Measurements from ENCODE around the gene ARIH2. TPM values are rescaled to one million over a fixed set of nuclear protein-coding genes. Genes with fewer than 3 reads are reported as not detected.

Gene ARIH2
- total and polyA plus RNA-seq, 2 of the 8 experiments (the other 6 are each of a cell fraction or from before 2014, with no cell fraction given) = 72.9 to 136 TPM

- CTCF ChIA-PET (ENCODE audit: partially characterized antibody) = interaction anchor here (1.2 to 24.3 kb wide), 4 partner anchors 13 to 153 kb away, joined by 4 to 467 read pairs (median 24); partner anchors contain the start of genes KLHDC8B, P4HTM, QRICH1 and WDR6
These were observed 98.8 kb downstream of the ARIH2 start for GRCh38 chr3:49017229-49017970.

More at GRCh38 chr3:49017229-49017970, 98.8 kb downstream of the ARIH2 start:
- Histone ChIP-seq H3K27me3 (replicated peaks in 1 of 4; ENCODE audit: control insufficient read depth in 3 of 4, extremely low read depth in 1 of 4, insufficient read depth in 3 of 4, low read length in 3 of 4) (no peaks in the 10 kb centered on the region), H3K79me2 (ENCODE audit: control insufficient read depth in 1 of 2, insufficient read depth in 2 of 2, low read length in 2 of 2) (peaks cover 0 to 23% of the 10 kb centered on the region in 2 experiments; a peak in 2 of 4 replicates), H2BK15ac (ENCODE audit: low read length) (no peak overlapping the region), H2BK120ac (replicated peaks; ENCODE audit: low read depth, low read length) (no peak overlapping the region), H3K36me3 (ENCODE audit: control insufficient read depth in 2 of 4, insufficient read depth in 4 of 4, low read length in 3 of 4) (peaks cover 11 to 39% (median 22%) of the 10 kb centered on the region in 4 experiments), H4K91ac (replicated peaks; ENCODE audit: insufficient read length, low read length) (no peak overlapping the region), H3K14ac (ENCODE audit: insufficient read length) (no peak overlapping the region), H2BK5ac (ENCODE audit: low read depth, low read length) (peak overlapping the region; percentile 90), H3K4ac (replicated peaks; ENCODE audit: insufficient read length, low read depth, low read length) (peak overlapping the region; percentile 80), H3K18ac (ENCODE audit: extremely low read depth, low read length) (peak overlapping the region; percentile 71), H3K9ac (replicated peaks in 1 of 4; ENCODE audit: extremely low read depth in 1 of 4, low read depth in 3 of 4, low read length in 3 of 4) (peak overlapping the region; percentile 36 to 54 (median 49)), H3K79me1 (ENCODE audit: low read depth, low read length) (peaks cover 10% of the 10 kb centered on the region), H4K8ac (ENCODE audit: extremely low read depth, insufficient read depth, low read length) (peak overlapping the region; percentile 93), H3K9me3 (ENCODE audit: insufficient read depth in 2 of 2, low read depth in 1 of 2, low read length in 1 of 2) (no peaks in the 10 kb centered on the region), H3K4me3 (ENCODE audit: extremely low read depth in 1 of 4, insufficient read depth in 2 of 4, low read depth in 3 of 4, low read length in 4 of 4) (peak overlapping the region; percentile 44 to 77 (median 69)), H3K4me1 (replicated peaks in 1 of 4; ENCODE audit: control insufficient read depth in 3 of 4, insufficient read depth in 4 of 4, low read length in 3 of 4) (peaks cover 0 to 15% (median 8%) of the 10 kb centered on the region in 4 experiments; a peak in 6 of 7 replicates), H3K23me2 (ENCODE audit: low read depth, low read length) (peaks cover 27% of the 10 kb centered on the region), H4K5ac (ENCODE audit: insufficient read length, low read depth, low read length) (no peak overlapping the region), H4K20me1 (replicated peaks in 1 of 2; ENCODE audit: control insufficient read depth in 1 of 2, insufficient read depth in 2 of 2, low read length in 2 of 2) (peaks cover 28 to 30% of the 10 kb centered on the region in 2 experiments), H2AK5ac (ENCODE audit: low read depth, low read length) (no peak overlapping the region), H3K23ac (ENCODE audit: insufficient read length) (no peak overlapping the region), H2BK12ac (ENCODE audit: low read depth, low read length) (no peak overlapping the region), H3K56ac (replicated peaks; ENCODE audit: insufficient read length, low read depth, low read length) (peak overlapping the region; percentile 37), H3K27ac (ENCODE audit: low read depth, low read length) (0 out of 2 replicates have a peak overlapping the region, but pooled peaks have one; percentile 32), H2BK20ac (ENCODE audit: low read length) (no peak overlapping the region), H3K4me2 (ENCODE audit: insufficient read depth in 1 of 2, low read depth in 2 of 2, low read length in 2 of 2) (peak overlapping the region; percentile 88 to 90), H2AFZ (ENCODE audit: low read length) (no peak overlapping the region)
- 0 out of 3 replicates have a peak, but pooled peaks of 1 of the 2 experiments have one; percentile 0 for TF ChIP-seq POLR2A (IDR thresholded peaks at IDR 0.05; ENCODE audit: control extremely low read depth in 1 of 2, low read depth in 2 of 2, low read length in 2 of 2)
- TF ChIP-seq HDAC6 (IDR thresholded peaks at IDR 0.05; ENCODE audit: low read depth, low read length) = no peak
- no peak for FAIRE-seq
- WGBS, 2 experiments (ENCODE audit: extremely low coverage in 1 of 2, insufficient coverage in 1 of 2, insufficient read length in 1 of 2, insufficient replicate concordance in 2 of 2, low coverage in 1 of 2, low lambda C conversion rate in 2 of 2, missing lambda C conversion rate in 1 of 2) = 17% methylated on average over 23 of the region's 23 CpGs; no CpG with 5 or more reads in 1 of the 2 experiments
- peak in 1 of 2 experiments; percentile 61 for DNase-seq (ENCODE audit: low read depth in 1 of 2, low spot score in 2 of 2)
- POLR2A ChIA-PET (ENCODE audit: partially characterized antibody) = interaction anchor here (0.6 to 38.8 kb wide), 7 partner anchors 4 to 356 kb away, joined by 3 to 1518 read pairs (median 136); partner anchors contain the start of genes DALRD3, IMPDH2, NDUFAF3 and P4HTM

All from H1 (cell line).